CD4-positive, CD25-positive, alpha-beta regulatory T cell (primary cell): ENCODE results near the gene RC3H2. TPM values are rescaled to one million over a fixed set of nuclear protein-coding genes. Genes with fewer than 3 reads are reported as not detected.
"Not testable (repeated sequence)": the region's sequence is repeated elsewhere in the genome, so short reads cannot be mapped to it uniquely, and the experiment has no call there.

Experiments used
- ATAC-seq, 2 donors: fragments of 150-1000 bp; cut with Tn5 transposase; one replicate each; pipeline ENCODE4 v1.10.0; 2021; ENCODE audit warnings: low read depth in 2 of 2, moderate number of reproducible peaks in 2 of 2, moderate library complexity in 1 of 2
- DNase-seq, 3 donors: peaks; one replicate each; pipeline versions ENCODE4 v3.0.0 to v3.0.0-alpha.2; 2012 to 2022; ENCODE audit warnings: mixed read lengths in 1 of 3
- H3K27ac ChIP-seq: one replicate; pipeline ENCODE4 v1.7.0; 2013; ENCODE audit warnings: mild to moderate bottlenecking, low read length; ENCODE audit not compliant: insufficient read depth, poor library complexity, severe bottlenecking
- H3K27me3 ChIP-seq: one replicate; pipeline ENCODE4 v1.7.0; 2013; ENCODE audit warnings: low read length; ENCODE audit not compliant: control insufficient read depth, insufficient read depth
- H3K36me3 ChIP-seq: one replicate; pipeline ENCODE4 v1.7.0; 2013; ENCODE audit warnings: mild to moderate bottlenecking, low read length, moderate library complexity; ENCODE audit not compliant: control insufficient read depth, insufficient read depth
- H3K4me1 ChIP-seq: 2 replicates; pipeline ENCODE4 v1.7.0; 2013; ENCODE audit warnings: mild to moderate bottlenecking, low read length; ENCODE audit not compliant: insufficient read depth, control insufficient read depth, poor library complexity, severe bottlenecking
- H3K4me3 ChIP-seq: one replicate; pipeline ENCODE4 v1.7.0; 2013; ENCODE audit warnings: low read depth, mild to moderate bottlenecking, low read length, moderate library complexity
- H3K9me3 ChIP-seq, 2 experiments: 1 replicate in 1 of 2; 2 replicates in 1 of 2; pipeline ENCODE4 v1.7.0; 2013; ENCODE audit warnings: low read length in 2 of 2, mild to moderate bottlenecking in 1 of 2, moderate library complexity in 1 of 2; ENCODE audit not compliant: control insufficient read depth in 2 of 2
- H3K27ac Mint-ChIP-seq, 3 donors: one replicate each; pipeline ENCODE4 v1.8.0; 2020 to 2022; ENCODE audit warnings: mild to moderate bottlenecking in 3 of 3, mixed read lengths in 3 of 3, moderate library complexity in 2 of 3
- H3K27me3 Mint-ChIP-seq: one replicate; pipeline ENCODE4 v1.8.0; 2022; ENCODE audit warnings: mild to moderate bottlenecking, mixed read lengths
- H3K36me3 Mint-ChIP-seq: one replicate; pipeline ENCODE4 v1.8.0; 2020; ENCODE audit warnings: mixed read lengths
- H3K4me1 Mint-ChIP-seq, 4 donors: one replicate each; pipeline ENCODE4 v1.8.0; 2020 to 2022; ENCODE audit warnings: mixed read lengths in 4 of 4, mild to moderate bottlenecking in 1 of 4
- H3K4me3 Mint-ChIP-seq, 4 donors: one replicate each; pipeline ENCODE4 v1.8.0; 2020 to 2022; ENCODE audit warnings: mild to moderate bottlenecking in 4 of 4, mixed read lengths in 4 of 4, moderate library complexity in 3 of 4
- H3K9me3 Mint-ChIP-seq, 7 donors: one replicate each; pipeline ENCODE4 v1.8.0; 2020 to 2022; ENCODE audit warnings: mixed read lengths in 7 of 7, mild to moderate bottlenecking in 3 of 7, moderate library complexity in 2 of 7
- polyA plus RNA-seq, 4 donors: library from polyadenylated mRNA; unstranded; fragments of 300-500 nt; fragmentation: Illumina TruSeq; gene quantifications; one replicate each; pipeline ENCODE4 v1.2.3, GENCODE V29; 2021
- total RNA-seq: library from RNA; stranded (reverse); gene quantifications from one replicate; pipeline ENCODE4 v1.2.3, GENCODE V29; 2022

RC3H2 gene
- total and polyA plus RNA-seq, 5 donors from 2014 or later: 23.2 to 82.4 (median 29.8) TPM

GRCh38 chr9:122852085-122852786 is 52.9 kb downstream of the RC3H2 start:
- not testable (repeated sequence) for H3K4me3 ChIP-seq, H3K9me3 Mint-ChIP-seq, H3K4me3 Mint-ChIP-seq, H3K27ac ChIP-seq, H3K4me1 Mint-ChIP-seq, H3K27me3 Mint-ChIP-seq, H3K27ac Mint-ChIP-seq, DNase-seq, H3K4me1 ChIP-seq, ATAC-seq, H3K9me3 ChIP-seq, H3K27me3 ChIP-seq
- H3K36me3 ChIP-seq: peaks cover 73% of the 10 kb centered on the region
- peaks cover 33% of the 10 kb centered on the region for H3K36me3 Mint-ChIP-seq

GRCh38 chr9:122848256-122848943 is 56.8 kb downstream of the RC3H2 start:
- no peaks in the 10 kb centered on the region for H3K27me3 Mint-ChIP-seq
- no peak overlapping the region for H3K4me3 Mint-ChIP-seq
- no peak for ATAC-seq
- Histone ChIP-seq H3K27ac (no peak overlapping the region), H3K4me3 (no peak overlapping the region), H3K27me3 (no peaks in the 10 kb centered on the region), H3K36me3 (peaks cover 37% of the 10 kb centered on the region), H3K4me1 (no peaks in the 10 kb centered on the region), H3K9me3 (no peaks in the 10 kb centered on the region)
- H3K9me3 Mint-ChIP-seq: no peaks in the 10 kb centered on the region
- H3K4me1 Mint-ChIP-seq: peaks cover 14 to 23% (median 21%) of the 10 kb centered on the region in 4 donors
- DNase-seq: no peak
- peaks cover 27% of the 10 kb centered on the region for H3K36me3 Mint-ChIP-seq
- H3K27ac Mint-ChIP-seq: peak overlapping the region in 1 of 3 donors; percentile 41

GRCh38 chr9:122846371-122846940 is 58.7 kb downstream of the RC3H2 start:
- H3K4me3 ChIP-seq: no peak overlapping the region
- H3K9me3 ChIP-seq: no peaks in the 10 kb centered on the region
- Mint-ChIP-seq H3K27ac (peak overlapping the region; percentile 21 to 66 (median 57)), H3K36me3 (peaks cover 27% of the 10 kb centered on the region), H3K9me3 (no peaks in the 10 kb centered on the region), H3K4me1 (peaks cover 17 to 23% (median 21%) of the 10 kb centered on the region in 4 donors), H3K4me3 (no peak overlapping the region), H3K27me3 (no peaks in the 10 kb centered on the region)
- peaks cover 36% of the 10 kb centered on the region for H3K36me3 ChIP-seq
- ATAC-seq (no peak), DNase-seq (peak in 1 of 3 donors; percentile 4)
- no peaks in the 10 kb centered on the region for H3K27me3 ChIP-seq
- H3K27ac ChIP-seq: no peak overlapping the region
- H3K4me1 ChIP-seq: no peaks in the 10 kb centered on the region

- peaks cover 25% of the 10 kb centered on the region for H3K36me3 ChIP-seq
- H3K27me3 Mint-ChIP-seq: no peaks in the 10 kb centered on the region
Measured at GRCh38 chr9:122845116-122845515, 60.0 kb downstream of the RC3H2 start.

GRCh38 chr9:122844137-122844536 is 61.0 kb downstream of the RC3H2 start:
- Mint-ChIP-seq H3K4me3 (no peak overlapping the region), H3K27me3 (no peaks in the 10 kb centered on the region), H3K36me3 (peaks cover 14% of the 10 kb centered on the region), H3K9me3 (no peaks in the 10 kb centered on the region), H3K27ac (peak overlapping the region in 1 of 3 donors; percentile 26), H3K4me1 (peaks cover 17 to 31% (median 24%) of the 10 kb centered on the region in 4 donors)
- ATAC-seq: no peak
- Histone ChIP-seq H3K27me3 (no peaks in the 10 kb centered on the region), H3K36me3 (peaks cover 17% of the 10 kb centered on the region), H3K9me3 (no peaks in the 10 kb centered on the region), H3K4me1 (no peaks in the 10 kb centered on the region), H3K27ac (no peak overlapping the region), H3K4me3 (no peak overlapping the region)
- DNase-seq: no peak

More at GRCh38 chr9:122845116-122845515, 60.0 kb downstream of the RC3H2 start:
- Mint-ChIP-seq H3K36me3 (peaks cover 19% of the 10 kb centered on the region), H3K27ac (no peak overlapping the region), H3K4me1 (peaks cover 17 to 27% (median 23%) of the 10 kb centered on the region in 4 donors), H3K4me3 (no peak overlapping the region), H3K9me3 (no peaks in the 10 kb centered on the region)
- H3K4me3 ChIP-seq: no peak overlapping the region
- ATAC-seq (no peak), DNase-seq (no peak)
- H3K27me3 ChIP-seq: no peaks in the 10 kb centered on the region
- no peaks in the 10 kb centered on the region for H3K4me1 ChIP-seq
- H3K9me3 ChIP-seq: no peaks in the 10 kb centered on the region
- no peak overlapping the region for H3K27ac ChIP-seq

GRCh38 chr9:122841501-122841900 is 63.7 kb downstream of the RC3H2 start:
- no peak overlapping the region for H3K4me3 Mint-ChIP-seq

GRCh38 chr9:122838441-122838840 is 66.7 kb downstream of the RC3H2 start:
- H3K4me3 Mint-ChIP-seq, H3K9me3 ChIP-seq, H3K27me3 ChIP-seq, H3K27ac ChIP-seq, H3K4me3 ChIP-seq, H3K36me3 Mint-ChIP-seq, DNase-seq, H3K36me3 ChIP-seq, H3K27me3 Mint-ChIP-seq, ATAC-seq, H3K9me3 Mint-ChIP-seq, H3K27ac Mint-ChIP-seq: not testable (repeated sequence)
- peaks cover 12% of the 10 kb centered on the region for H3K4me1 ChIP-seq
- peaks cover 9 to 29% (median 16%) of the 10 kb centered on the region in 4 donors for H3K4me1 Mint-ChIP-seq

More at GRCh38 chr9:122841501-122841900, 63.7 kb downstream of the RC3H2 start:
- no peak overlapping the region for H3K4me3 ChIP-seq
- Mint-ChIP-seq H3K27ac (peak overlapping the region in 1 of 3 donors; percentile 52), H3K36me3 (peaks cover 10% of the 10 kb centered on the region), H3K4me1 (peaks cover 8 to 25% (median 18%) of the 10 kb centered on the region in 4 donors), H3K27me3 (no peaks in the 10 kb centered on the region), H3K9me3 (no peaks in the 10 kb centered on the region)
- H3K9me3 ChIP-seq: no peaks in the 10 kb centered on the region
- DNase-seq (no peak), ATAC-seq (no peak)
- no peaks in the 10 kb centered on the region for H3K27me3 ChIP-seq
- no peaks in the 10 kb centered on the region for H3K36me3 ChIP-seq
- H3K27ac ChIP-seq: no peak overlapping the region
- H3K4me1 ChIP-seq: no peaks in the 10 kb centered on the region
